ENCODE results near the gene CREG1. TPM values are rescaled to one million over a fixed set of nuclear protein-coding genes. Genes with fewer than 3 reads are reported as not detected.

CREG1 gene
- total and polyA plus RNA-seq, 2 of the 8 experiments (the other 6 are each of a cell fraction or from before 2014, with no cell fraction given) = 29.8 to 30.1 TPM

- no peak for TF ChIP-seq JUND (IDR thresholded peaks at IDR 0.05; ENCODE audit: low read length)
- TF ChIP-seq RAD21 (IDR thresholded peaks at IDR 0.05 in 1 of 2, conservative IDR thresholded peaks at IDR 0.05 in 1 of 2; ENCODE audit: low read depth in 2 of 2, low read length in 2 of 2) = no peak
- TF ChIP-seq SP2 (IDR thresholded peaks at IDR 0.05; ENCODE audit: low read length) = no peak
- TF ChIP-seq KDM1A (IDR thresholded peaks at IDR 0.05; ENCODE audit: borderline replicate concordance, low read length) = no peak
- no peak for TF ChIP-seq PHF8 (conservative IDR thresholded peaks at IDR 0.05; ENCODE audit: low read depth, low read length)
- no peak for TF ChIP-seq SP1 (IDR thresholded peaks at IDR 0.05; ENCODE audit: low read depth, low read length)
- TF ChIP-seq EZH2 (IDR thresholded peaks at IDR 0.05; ENCODE audit: low read depth, low read length, severe bottlenecking) = no peak
Observed at GRCh38 chr1:167501515-167502191, 51.9 kb downstream of the CREG1 start (continued).

All from H1 (cell line).